ENCODE results near the gene ITPK1. TPM values are rescaled to one million over a fixed set of nuclear protein-coding genes. Genes with fewer than 3 reads are reported as not detected.

The ITPK1 gene
- polyA plus RNA-seq, 2 of the 4 experiments (the other 2 are of a cell fraction): 46.2 to 47.0 TPM

- DNase-seq (ENCODE audit: low read depth in 1 of 2, low spot score in 1 of 2) (no peak), ATAC-seq (no peak), FAIRE-seq (no peak)
- H3K27ac ChIP-seq: no peak overlapping the region
- H3K4me1 ChIP-seq: no peaks in the 10 kb centered on the region
- TF ChIP-seq, protein P1, sequence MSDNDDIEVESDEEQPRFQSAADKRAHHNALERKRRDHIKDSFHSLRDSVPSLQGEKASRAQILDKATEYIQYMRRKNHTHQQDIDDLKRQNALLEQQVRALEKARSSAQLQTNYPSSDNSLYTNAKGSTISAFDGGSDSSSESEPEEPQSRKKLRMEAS (IDR thresholded peaks at IDR 0.05): no peak
- TF ChIP-seq CHD4 (IDR thresholded peaks at IDR 0.05; ENCODE audit: borderline replicate concordance) (no peak), MAZ (IDR thresholded peaks at IDR 0.05; ENCODE audit: borderline replicate concordance, low read depth, low read length) (no peak), FOSB (CRISPR knock-in tag; IDR thresholded peaks at IDR 0.05) (no peak), RCOR1 (IDR thresholded peaks at IDR 0.05; ENCODE audit: low read depth, low read length) (no peak), RFX5 (IDR thresholded peaks at IDR 0.05) (no peak), SMC3 (IDR thresholded peaks at IDR 0.05) (no peak), RAD21 (conservative IDR thresholded peaks at IDR 0.05 in 1 of 2, IDR thresholded peaks at IDR 0.05 in 1 of 2) (no peak), ZSCAN20 (CRISPR knock-in tag; IDR thresholded peaks at IDR 0.05) (no peak), KDM1A (IDR thresholded peaks at IDR 0.05; ENCODE audit: low read depth) (no peak), NFE2L2 (conservative IDR thresholded peaks at IDR 0.05; ENCODE audit: low read length) (no peak), ZFP36 (IDR thresholded peaks at IDR 0.05; ENCODE audit: borderline replicate concordance, partially characterized antibody) (no peak), JUNB (IDR thresholded peaks at IDR 0.05) (no peak)
- TF ChIP-seq, protein P2, sequence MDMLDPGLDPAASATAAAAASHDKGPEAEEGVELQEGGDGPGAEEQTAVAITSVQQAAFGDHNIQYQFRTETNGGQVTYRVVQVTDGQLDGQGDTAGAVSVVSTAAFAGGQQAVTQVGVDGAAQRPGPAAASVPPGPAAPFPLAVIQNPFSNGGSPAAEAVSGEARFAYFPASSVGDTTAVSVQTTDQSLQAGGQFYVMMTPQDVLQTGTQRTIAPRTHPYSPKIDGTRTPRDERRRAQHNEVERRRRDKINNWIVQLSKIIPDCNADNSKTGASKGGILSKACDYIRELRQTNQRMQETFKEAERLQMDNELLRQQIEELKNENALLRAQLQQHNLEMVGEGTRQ (IDR thresholded peaks at IDR 0.05): no peak
- no peak overlapping the region for H3K4me2 ChIP-seq
- CTCF ChIA-PET: interaction anchor here (1.2 kb wide), 1 partner anchor 9 kb away, joined by 4 read pairs; no protein-coding TSS in a partner anchor
- H3K9me3 ChIP-seq: peaks cover 25% of the 10 kb centered on the region
- no peak overlapping the region for H3K4me3 ChIP-seq
- POLR2A ChIA-PET: no interaction called here
Measured at GRCh38 chr14:92892589-92892988, 223.1 kb downstream of the ITPK1 start.

GRCh38 chr14:92890830-92891588, 224.7 kb downstream of the ITPK1 start:
- FAIRE-seq: no peak
- ChIA-PET CTCF (no interaction called here), POLR2A (no interaction called here)
- WGBS (ENCODE audit: missing lambda C conversion rate): 21% methylated on average over 7 of the region's 7 CpGs
- no peak overlapping the region for H3K4me2 ChIP-seq
- H3K4me1 ChIP-seq: no peaks in the 10 kb centered on the region
- peaks cover 25% of the 10 kb centered on the region for H3K9me3 ChIP-seq
- H3K27ac ChIP-seq: no peak overlapping the region
- no peak for ATAC-seq
- DNase-seq (ENCODE audit: low read depth in 1 of 2, low spot score in 1 of 2): no peak
- no peak overlapping the region for H3K4me3 ChIP-seq
- no peak for TF ChIP-seq ATOH8 (CRISPR knock-in tag; IDR thresholded peaks at IDR 0.05; ENCODE audit: low read depth)
- no peak for TF ChIP-seq RNF2 (IDR thresholded peaks at IDR 0.05; ENCODE audit: borderline replicate concordance, low read depth)
- TF ChIP-seq EHMT2 (IDR thresholded peaks at IDR 0.05; ENCODE audit: low read depth): no peak
- TF ChIP-seq REST (IDR thresholded peaks at IDR 0.05): no peak
- TF ChIP-seq, protein P3, sequence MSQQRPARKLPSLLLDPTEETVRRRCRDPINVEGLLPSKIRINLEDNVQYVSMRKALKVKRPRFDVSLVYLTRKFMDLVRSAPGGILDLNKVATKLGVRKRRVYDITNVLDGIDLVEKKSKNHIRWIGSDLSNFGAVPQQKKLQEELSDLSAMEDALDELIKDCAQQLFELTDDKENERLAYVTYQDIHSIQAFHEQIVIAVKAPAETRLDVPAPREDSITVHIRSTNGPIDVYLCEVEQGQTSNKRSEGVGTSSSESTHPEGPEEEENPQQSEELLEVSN (IDR thresholded peaks at IDR 0.05; ENCODE audit: borderline replicate concordance, low read depth): no peak
- TF ChIP-seq, protein P2 (IDR thresholded peaks at IDR 0.05): no peak
- TF ChIP-seq, protein P4, sequence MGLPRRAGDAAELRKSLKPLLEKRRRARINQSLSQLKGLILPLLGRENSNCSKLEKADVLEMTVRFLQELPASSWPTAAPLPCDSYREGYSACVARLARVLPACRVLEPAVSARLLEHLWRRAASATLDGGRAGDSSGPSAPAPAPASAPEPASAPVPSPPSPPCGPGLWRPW (IDR thresholded peaks at IDR 0.05): no peak
- TF ChIP-seq HDAC2 (IDR thresholded peaks at IDR 0.05): no peak
- TF ChIP-seq JUNB (IDR thresholded peaks at IDR 0.05): no peak
- TF ChIP-seq KDM5A (IDR thresholded peaks at IDR 0.05): no peak
- TF ChIP-seq, protein P5, sequence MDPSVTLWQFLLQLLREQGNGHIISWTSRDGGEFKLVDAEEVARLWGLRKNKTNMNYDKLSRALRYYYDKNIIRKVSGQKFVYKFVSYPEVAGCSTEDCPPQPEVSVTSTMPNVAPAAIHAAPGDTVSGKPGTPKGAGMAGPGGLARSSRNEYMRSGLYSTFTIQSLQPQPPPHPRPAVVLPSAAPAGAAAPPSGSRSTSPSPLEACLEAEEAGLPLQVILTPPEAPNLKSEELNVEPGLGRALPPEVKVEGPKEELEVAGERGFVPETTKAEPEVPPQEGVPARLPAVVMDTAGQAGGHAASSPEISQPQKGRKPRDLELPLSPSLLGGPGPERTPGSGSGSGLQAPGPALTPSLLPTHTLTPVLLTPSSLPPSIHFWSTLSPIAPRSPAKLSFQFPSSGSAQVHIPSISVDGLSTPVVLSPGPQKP (IDR thresholded peaks at IDR 0.05; ENCODE audit: low read depth, low read length): no peak
- TF ChIP-seq ZNF302 (CRISPR knock-in tag; IDR thresholded peaks at IDR 0.05): no peak
- no peak for TF ChIP-seq HOXB13 (CRISPR knock-in tag; IDR thresholded peaks at IDR 0.05; ENCODE audit: low read depth)
- TF ChIP-seq RARB (CRISPR knock-in tag; IDR thresholded peaks at IDR 0.05): no peak
- TF ChIP-seq TP53 (CRISPR knock-in tag; IDR thresholded peaks at IDR 0.05): no peak
- no peak for TF ChIP-seq SREBF2 (IDR thresholded peaks at IDR 0.05)
- TF ChIP-seq JUN (IDR thresholded peaks at IDR 0.05): no peak
